Measurements from ENCODE around the gene QRFP. TPM values are rescaled to one million over a fixed set of nuclear protein-coding genes. Genes with fewer than 3 reads are reported as not detected.

The QRFP gene
- total RNA-seq, 1 experiment from 2014 or later, result not detected

DNA sequence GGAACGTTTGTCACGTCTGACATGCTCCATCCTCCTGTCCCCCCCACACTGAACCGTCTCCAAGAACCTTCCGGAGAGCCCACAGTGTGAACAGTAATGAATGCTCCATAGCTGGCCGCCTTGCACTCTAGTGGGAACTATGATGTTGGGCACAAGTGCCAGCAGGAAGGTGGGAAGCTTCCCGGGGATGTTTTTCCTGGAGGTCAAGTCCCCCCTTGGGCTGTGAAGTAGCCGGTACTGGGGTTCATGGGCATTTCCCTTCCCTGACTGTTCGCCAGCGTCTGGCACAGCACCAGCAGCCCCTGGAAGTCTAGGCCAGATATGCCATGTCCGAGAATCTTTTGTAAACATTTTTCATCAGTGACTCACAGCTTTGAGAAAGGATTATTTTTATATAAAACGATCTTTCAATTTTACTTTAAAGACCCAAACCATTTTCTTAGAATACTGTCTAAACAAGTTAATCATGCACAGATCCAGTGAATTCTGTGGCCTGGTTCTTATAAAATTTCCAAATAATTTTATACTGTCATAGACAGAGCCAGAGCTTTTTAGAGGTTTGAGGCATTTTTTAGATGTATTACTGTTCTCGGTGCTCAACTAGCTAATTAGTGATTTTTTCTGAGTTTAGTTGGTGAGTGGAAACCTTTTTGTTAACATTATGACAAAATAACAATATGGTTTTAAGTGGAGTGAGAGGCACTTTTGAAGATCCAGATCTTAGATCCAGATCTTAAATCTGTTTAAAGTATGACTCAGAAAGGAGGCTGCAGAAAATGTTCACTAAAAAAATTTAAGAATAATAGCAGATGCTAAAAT, 49.9 kb downstream of the QRFP start:
- H3K14ac ChIP-seq (ENCODE audit: insufficient read depth, low read length), result no peak overlapping the region
- Mint-ChIP-seq H3K27me3 (ENCODE audit: low read depth) (no peaks in the 10 kb centered on the region), H3K27ac (peak overlapping the region; percentile 95 to 97 (median 97); a peak in 6 of 7 replicates), H3K9me3 (no peaks in the 10 kb centered on the region), H3K36me3 (ENCODE audit: insufficient read depth in 1 of 3, low read depth in 3 of 3) (peaks cover 4 to 14% (median 8%) of the 10 kb centered on the region in 3 experiments), H3K4me3 (peak overlapping the region in 1 of 2 experiments; percentile 23; a peak in 2 of 5 replicates), H3K4me1 (peaks cover 57 to 64% of the 10 kb centered on the region in 2 experiments)
- no peaks in the 10 kb centered on the region for H3K23me2 ChIP-seq (ENCODE audit: insufficient read length, low read depth, low read length, poor library complexity, severe bottlenecking)
- peaks cover 8% of the 10 kb centered on the region for H3K79me1 ChIP-seq (ENCODE audit: insufficient read depth, low read depth, low read length, poor library complexity, severe bottlenecking)
- no peaks in the 10 kb centered on the region for H3K27me3 ChIP-seq (ENCODE audit: insufficient read depth, low read length)
- no peak overlapping the region for H3K23ac ChIP-seq (ENCODE audit: insufficient read length, low read depth, low read length)
- no peak overlapping the region for H2BK15ac ChIP-seq (ENCODE audit: low read depth, low read length)
- no CpG with 5 or more reads among the region's 12 CpGs for WGBS (ENCODE audit: extremely low coverage, insufficient read length, low lambda C conversion rate)
- no peak overlapping the region for H4K8ac ChIP-seq (replicated peaks; ENCODE audit: insufficient read length, low read depth, low read length)
- no peak overlapping the region for H3K4me2 ChIP-seq (ENCODE audit: insufficient read depth, insufficient read length, low read length)
- H2BK12ac ChIP-seq (ENCODE audit: insufficient read length, low read depth, low read length), result no peak overlapping the region
- H3K9me3 ChIP-seq (ENCODE audit: control insufficient read depth, low read depth, low read length), result no peaks in the 10 kb centered on the region
- H3K27ac ChIP-seq (ENCODE audit: insufficient read length, low read depth, low read length), result no peak overlapping the region
- no peak overlapping the region for H3K4ac ChIP-seq (ENCODE audit: low read depth, low read length)
- no peak overlapping the region for H2BK20ac ChIP-seq (ENCODE audit: low read depth, low read length, poor library complexity, severe bottlenecking)
- H4K5ac ChIP-seq (ENCODE audit: insufficient read length, low read depth, low read length), result no peak overlapping the region
- peaks cover 24% of the 10 kb centered on the region for H3K79me2 ChIP-seq (ENCODE audit: insufficient read depth, low read length)
- no peak overlapping the region for H2BK120ac ChIP-seq (ENCODE audit: low read depth, low read length, poor library complexity, severe bottlenecking)
- H2AFZ ChIP-seq (ENCODE audit: low read length), result no peak overlapping the region
- no peak overlapping the region for H4K91ac ChIP-seq (ENCODE audit: insufficient read length, low read depth, low read length)
- peaks cover 4% of the 10 kb centered on the region; the same call in 1 of the 2 replicates for H3K4me1 ChIP-seq (ENCODE audit: insufficient read depth, low read length)
- no peak overlapping the region for H3T11ph ChIP-seq (ENCODE audit: low read length)
- H3K9ac ChIP-seq (ENCODE audit: extremely low read depth, insufficient read length, low read length), result no peak overlapping the region
- no peak overlapping the region for H2AK5ac ChIP-seq (ENCODE audit: insufficient read length, low read length)
- no peak for DNase-seq
- TF ChIP-seq, protein P1, sequence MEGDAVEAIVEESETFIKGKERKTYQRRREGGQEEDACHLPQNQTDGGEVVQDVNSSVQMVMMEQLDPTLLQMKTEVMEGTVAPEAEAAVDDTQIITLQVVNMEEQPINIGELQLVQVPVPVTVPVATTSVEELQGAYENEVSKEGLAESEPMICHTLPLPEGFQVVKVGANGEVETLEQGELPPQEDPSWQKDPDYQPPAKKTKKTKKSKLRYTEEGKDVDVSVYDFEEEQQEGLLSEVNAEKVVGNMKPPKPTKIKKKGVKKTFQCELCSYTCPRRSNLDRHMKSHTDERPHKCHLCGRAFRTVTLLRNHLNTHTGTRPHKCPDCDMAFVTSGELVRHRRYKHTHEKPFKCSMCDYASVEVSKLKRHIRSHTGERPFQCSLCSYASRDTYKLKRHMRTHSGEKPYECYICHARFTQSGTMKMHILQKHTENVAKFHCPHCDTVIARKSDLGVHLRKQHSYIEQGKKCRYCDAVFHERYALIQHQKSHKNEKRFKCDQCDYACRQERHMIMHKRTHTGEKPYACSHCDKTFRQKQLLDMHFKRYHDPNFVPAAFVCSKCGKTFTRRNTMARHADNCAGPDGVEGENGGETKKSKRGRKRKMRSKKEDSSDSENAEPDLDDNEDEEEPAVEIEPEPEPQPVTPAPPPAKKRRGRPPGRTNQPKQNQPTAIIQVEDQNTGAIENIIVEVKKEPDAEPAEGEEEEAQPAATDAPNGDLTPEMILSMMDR (conservative IDR thresholded peaks at IDR 0.05), result no peak
- no peak overlapping the region for H2BK5ac ChIP-seq (ENCODE audit: insufficient read length, low read length)
- no peak overlapping the region for H3K56ac ChIP-seq (ENCODE audit: insufficient read length, low read depth, low read length)
- no peak overlapping the region for H3K18ac ChIP-seq (ENCODE audit: insufficient read length, low read depth, low read length)
- H4K20me1 ChIP-seq (ENCODE audit: control insufficient read depth, insufficient read depth, insufficient read length), result no peaks in the 10 kb centered on the region
